ENCODE data around the gene POC1A. TPM values are rescaled to one million over a fixed set of nuclear protein-coding genes. Genes with fewer than 3 reads are reported as not detected.

The POC1A gene
- polyA plus RNA-seq, 1 of the 3 experiments (the other 2 are of a cell fraction), result 11.7 TPM

DNA sequence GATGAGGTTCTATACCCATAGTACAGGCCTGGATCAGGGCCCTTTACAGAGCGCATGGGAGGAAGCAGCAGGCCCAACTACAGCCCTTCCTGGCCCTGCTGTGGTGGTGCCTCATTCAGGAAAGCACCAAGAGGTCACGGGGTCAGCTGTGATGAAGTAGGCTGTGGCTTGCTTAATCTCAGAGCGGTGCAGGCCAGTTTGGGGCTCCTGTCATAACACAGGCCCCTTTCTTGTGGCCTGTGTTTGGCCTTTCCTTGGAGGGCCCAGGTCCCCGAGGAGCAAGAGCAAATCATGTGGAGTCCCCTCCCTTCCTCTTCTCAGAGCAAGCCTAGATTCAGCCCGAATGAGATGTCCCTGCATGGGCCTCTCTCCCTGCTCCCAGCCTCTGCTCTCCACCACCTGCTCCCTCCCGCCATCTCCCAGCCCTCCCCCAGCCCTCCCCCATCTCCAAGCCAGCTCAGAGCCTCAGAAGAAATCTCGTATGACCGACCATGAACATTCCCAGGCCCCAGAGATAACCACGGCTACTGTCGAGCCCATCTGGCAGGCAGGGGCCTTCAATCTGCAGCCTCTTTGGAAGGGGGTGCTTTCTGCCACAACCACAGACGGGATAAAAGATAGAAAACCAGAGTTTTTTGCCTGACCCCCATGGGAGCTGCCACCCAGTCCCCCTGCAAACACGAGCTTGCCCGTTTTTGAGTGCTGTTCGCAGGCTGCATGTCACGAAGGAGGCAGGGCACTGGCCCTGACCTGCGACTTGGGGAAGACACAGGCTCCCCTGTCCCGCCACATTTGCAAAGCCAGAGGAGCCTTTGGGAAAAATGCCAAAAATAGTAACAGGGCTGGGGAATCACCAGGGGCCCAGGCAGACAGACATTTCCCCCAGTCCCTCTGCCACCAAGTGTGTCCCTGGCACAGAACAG lies 65.5 kb downstream of the POC1A start:
- peaks cover 22 to 48% of the 10 kb centered on the region in 2 experiments for H3K4me1 ChIP-seq (ENCODE audit: control insufficient read depth in 1 of 2, insufficient read depth in 2 of 2, low read depth in 1 of 2, low read length in 1 of 2)
- ChIA-PET CTCF (interaction anchor here (3.1 kb wide), 1 partner anchor 85 kb away, joined by 21 read pairs; no protein-coding TSS in a partner anchor), POLR2A (no interaction called here)
- H3K4me2 ChIP-seq, result peak overlapping the region; percentile 46; the same call in 1 of the 2 replicates
- H3K9me3 ChIP-seq, result no peaks in the 10 kb centered on the region
- peak; percentile 51 for DNase-seq
- H3K9ac ChIP-seq, result no peak overlapping the region; the same call in 1 of the 2 replicates
- no peak for TF ChIP-seq FOSL2 (IDR thresholded peaks at IDR 0.05; ENCODE audit: borderline replicate concordance, low read depth)
- TF ChIP-seq TCF12 (IDR thresholded peaks at IDR 0.05), result peak; percentile 21; the same call in 1 of the 2 replicates
- peaks cover 12% of the 10 kb centered on the region for H3F3A ChIP-seq (replicated peaks; ENCODE audit: insufficient read depth)
- H4K20me1 ChIP-seq (ENCODE audit: insufficient read depth), result no peaks in the 10 kb centered on the region
- no peaks in the 10 kb centered on the region; the same call in 1 of the 2 replicates for H3K79me2 ChIP-seq (ENCODE audit: insufficient read depth)
- H3K4me3 ChIP-seq (ENCODE audit: low read depth in 2 of 2, low read length in 1 of 2), result no peak overlapping the region
- 85% methylated on average over 14 of the region's 17 CpGs for whole genome bisulfite sequencing (ENCODE audit: low lambda C conversion rate)
- H3K27ac ChIP-seq (ENCODE audit: low read depth in 2 of 2, low read length in 1 of 2), result peak overlapping the region; percentile 65 to 93
- no peaks in the 10 kb centered on the region for H3K9me2 ChIP-seq
- no peak overlapping the region for H2AFZ ChIP-seq (ENCODE audit: low read depth)
- H3K27me3 ChIP-seq (ENCODE audit: insufficient read depth), result no peaks in the 10 kb centered on the region
- H3K36me3 ChIP-seq (replicated peaks in 1 of 2; ENCODE audit: control insufficient read depth in 1 of 2, insufficient read depth in 2 of 2, low read length in 1 of 2), result no peaks in the 10 kb centered on the region

DNA sequence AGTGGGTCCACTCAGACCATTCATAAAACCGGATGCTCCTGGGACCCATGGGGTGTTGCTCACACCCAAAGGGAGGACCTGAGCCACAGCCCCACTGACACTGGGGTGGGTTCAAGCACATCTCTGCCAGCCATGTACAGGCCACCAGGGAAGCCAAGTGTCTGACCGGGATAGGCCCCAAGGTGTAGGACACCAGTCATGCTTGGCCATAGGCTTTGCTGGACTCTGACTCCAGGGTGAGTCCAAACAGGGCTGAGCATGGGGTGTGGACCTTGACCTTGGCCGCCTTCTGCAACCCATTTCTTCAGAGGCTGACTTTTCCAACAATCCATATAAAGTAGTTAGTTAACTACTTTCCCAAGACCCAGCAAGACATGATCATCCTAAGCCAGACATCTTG lies 66.5 kb downstream of the POC1A start:
- no peak for DNase-seq
- H3K36me3 ChIP-seq (replicated peaks in 1 of 2; ENCODE audit: control insufficient read depth in 1 of 2, insufficient read depth in 2 of 2, low read length in 1 of 2), result no peaks in the 10 kb centered on the region
- H3K79me2 ChIP-seq (ENCODE audit: insufficient read depth), result no peaks in the 10 kb centered on the region; the same call in 1 of the 2 replicates
- H3K27me3 ChIP-seq (ENCODE audit: insufficient read depth), result no peaks in the 10 kb centered on the region
- CTCF ChIA-PET, result interaction anchor here (0.9 to 3.1 kb wide), 5 partner anchors 31 to 86 kb away, joined by 3 to 21 read pairs (median 4); no protein-coding TSS in a partner anchor
- POLR2A ChIA-PET, result no interaction called here
- H3F3A ChIP-seq (replicated peaks; ENCODE audit: insufficient read depth), result peaks cover 12% of the 10 kb centered on the region
- TF ChIP-seq, protein P1, sequence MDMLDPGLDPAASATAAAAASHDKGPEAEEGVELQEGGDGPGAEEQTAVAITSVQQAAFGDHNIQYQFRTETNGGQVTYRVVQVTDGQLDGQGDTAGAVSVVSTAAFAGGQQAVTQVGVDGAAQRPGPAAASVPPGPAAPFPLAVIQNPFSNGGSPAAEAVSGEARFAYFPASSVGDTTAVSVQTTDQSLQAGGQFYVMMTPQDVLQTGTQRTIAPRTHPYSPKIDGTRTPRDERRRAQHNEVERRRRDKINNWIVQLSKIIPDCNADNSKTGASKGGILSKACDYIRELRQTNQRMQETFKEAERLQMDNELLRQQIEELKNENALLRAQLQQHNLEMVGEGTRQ (IDR thresholded peaks at IDR 0.05; ENCODE audit: borderline replicate concordance, low read depth, low read length), result no peak
- TF ChIP-seq, protein P2, sequence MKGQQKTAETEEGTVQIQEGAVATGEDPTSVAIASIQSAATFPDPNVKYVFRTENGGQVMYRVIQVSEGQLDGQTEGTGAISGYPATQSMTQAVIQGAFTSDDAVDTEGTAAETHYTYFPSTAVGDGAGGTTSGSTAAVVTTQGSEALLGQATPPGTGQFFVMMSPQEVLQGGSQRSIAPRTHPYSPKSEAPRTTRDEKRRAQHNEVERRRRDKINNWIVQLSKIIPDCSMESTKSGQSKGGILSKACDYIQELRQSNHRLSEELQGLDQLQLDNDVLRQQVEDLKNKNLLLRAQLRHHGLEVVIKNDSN (IDR thresholded peaks at IDR 0.05; ENCODE audit: borderline replicate concordance, low read depth), result no peak
- no peak for TF ChIP-seq GATA2 (CRISPR knock-in tag; IDR thresholded peaks at IDR 0.05)
- no peak for TF ChIP-seq FOXM1 (IDR thresholded peaks at IDR 0.05; ENCODE audit: low read depth)
- TF ChIP-seq TAF1 (IDR thresholded peaks at IDR 0.05; ENCODE audit: borderline replicate concordance, low read depth, low read length), result no peak
- TF ChIP-seq RCOR1 (IDR thresholded peaks at IDR 0.05; ENCODE audit: low read length), result no peak
- no peak for TF ChIP-seq ELF1 (IDR thresholded peaks at IDR 0.05)
- TF ChIP-seq MXI1 (IDR thresholded peaks at IDR 0.05; ENCODE audit: low read depth, low read length), result no peak
- no peak for TF ChIP-seq YY1 (IDR thresholded peaks at IDR 0.05; ENCODE audit: low read depth)
- no peak for TF ChIP-seq RFX5 (IDR thresholded peaks at IDR 0.05; ENCODE audit: low read length)
- no peak for TF ChIP-seq POLR2AphosphoS5 (IDR thresholded peaks at IDR 0.05; ENCODE audit: low read depth, low read length)
- TF ChIP-seq TCF12 (IDR thresholded peaks at IDR 0.05), result no peak
- no peak for TF ChIP-seq SMC3 (IDR thresholded peaks at IDR 0.05; ENCODE audit: low read depth, low read length)
- TF ChIP-seq, protein P3, sequence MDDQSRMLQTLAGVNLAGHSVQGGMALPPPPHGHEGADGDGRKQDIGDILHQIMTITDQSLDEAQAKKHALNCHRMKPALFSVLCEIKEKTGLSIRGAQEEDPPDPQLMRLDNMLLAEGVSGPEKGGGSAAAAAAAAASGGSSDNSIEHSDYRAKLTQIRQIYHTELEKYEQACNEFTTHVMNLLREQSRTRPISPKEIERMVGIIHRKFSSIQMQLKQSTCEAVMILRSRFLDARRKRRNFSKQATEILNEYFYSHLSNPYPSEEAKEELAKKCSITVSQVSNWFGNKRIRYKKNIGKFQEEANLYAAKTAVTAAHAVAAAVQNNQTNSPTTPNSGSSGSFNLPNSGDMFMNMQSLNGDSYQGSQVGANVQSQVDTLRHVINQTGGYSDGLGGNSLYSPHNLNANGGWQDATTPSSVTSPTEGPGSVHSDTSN (IDR thresholded peaks at IDR 0.05), result no peak
- no peak for TF ChIP-seq SIN3A (IDR thresholded peaks at IDR 0.05; ENCODE audit: borderline replicate concordance, low read depth, low read length)
- no peak for TF ChIP-seq NFIC (IDR thresholded peaks at IDR 0.05; ENCODE audit: borderline replicate concordance)
- no peak for TF ChIP-seq MEF2A (IDR thresholded peaks at IDR 0.05; ENCODE audit: borderline replicate concordance, low read depth)
- TF ChIP-seq EP300 (IDR thresholded peaks at IDR 0.05; ENCODE audit: borderline replicate concordance in 1 of 2, low read depth in 1 of 2, low read length in 1 of 2), result no peak
- TF ChIP-seq, protein P4, sequence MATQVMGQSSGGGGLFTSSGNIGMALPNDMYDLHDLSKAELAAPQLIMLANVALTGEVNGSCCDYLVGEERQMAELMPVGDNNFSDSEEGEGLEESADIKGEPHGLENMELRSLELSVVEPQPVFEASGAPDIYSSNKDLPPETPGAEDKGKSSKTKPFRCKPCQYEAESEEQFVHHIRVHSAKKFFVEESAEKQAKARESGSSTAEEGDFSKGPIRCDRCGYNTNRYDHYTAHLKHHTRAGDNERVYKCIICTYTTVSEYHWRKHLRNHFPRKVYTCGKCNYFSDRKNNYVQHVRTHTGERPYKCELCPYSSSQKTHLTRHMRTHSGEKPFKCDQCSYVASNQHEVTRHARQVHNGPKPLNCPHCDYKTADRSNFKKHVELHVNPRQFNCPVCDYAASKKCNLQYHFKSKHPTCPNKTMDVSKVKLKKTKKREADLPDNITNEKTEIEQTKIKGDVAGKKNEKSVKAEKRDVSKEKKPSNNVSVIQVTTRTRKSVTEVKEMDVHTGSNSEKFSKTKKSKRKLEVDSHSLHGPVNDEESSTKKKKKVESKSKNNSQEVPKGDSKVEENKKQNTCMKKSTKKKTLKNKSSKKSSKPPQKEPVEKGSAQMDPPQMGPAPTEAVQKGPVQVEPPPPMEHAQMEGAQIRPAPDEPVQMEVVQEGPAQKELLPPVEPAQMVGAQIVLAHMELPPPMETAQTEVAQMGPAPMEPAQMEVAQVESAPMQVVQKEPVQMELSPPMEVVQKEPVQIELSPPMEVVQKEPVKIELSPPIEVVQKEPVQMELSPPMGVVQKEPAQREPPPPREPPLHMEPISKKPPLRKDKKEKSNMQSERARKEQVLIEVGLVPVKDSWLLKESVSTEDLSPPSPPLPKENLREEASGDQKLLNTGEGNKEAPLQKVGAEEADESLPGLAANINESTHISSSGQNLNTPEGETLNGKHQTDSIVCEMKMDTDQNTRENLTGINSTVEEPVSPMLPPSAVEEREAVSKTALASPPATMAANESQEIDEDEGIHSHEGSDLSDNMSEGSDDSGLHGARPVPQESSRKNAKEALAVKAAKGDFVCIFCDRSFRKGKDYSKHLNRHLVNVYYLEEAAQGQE (IDR thresholded peaks at IDR 0.05; ENCODE audit: low read depth, low read length), result no peak
- no peak for TF ChIP-seq NRF1 (IDR thresholded peaks at IDR 0.05; ENCODE audit: low read depth, low read length)
- H4K20me1 ChIP-seq (ENCODE audit: insufficient read depth), result no peaks in the 10 kb centered on the region
- H3K9me3 ChIP-seq, result no peaks in the 10 kb centered on the region
- H3K9me2 ChIP-seq, result no peaks in the 10 kb centered on the region
- H3K4me2 ChIP-seq, result no peak overlapping the region
- WGBS (ENCODE audit: low lambda C conversion rate), result 100% methylated on average over 1 of the region's 3 CpGs
- no peak overlapping the region; a peak in 1 of 4 replicates for H3K27ac ChIP-seq (ENCODE audit: low read depth in 2 of 2, low read length in 1 of 2)
- no peak overlapping the region for H3K4me3 ChIP-seq (ENCODE audit: low read depth in 2 of 2, low read length in 1 of 2)
- no peak overlapping the region for H2AFZ ChIP-seq (ENCODE audit: low read depth)
- H3K4me1 ChIP-seq (ENCODE audit: control insufficient read depth in 1 of 2, insufficient read depth in 2 of 2, low read depth in 1 of 2, low read length in 1 of 2), result peaks cover 20 to 48% of the 10 kb centered on the region in 2 experiments
- H3K9ac ChIP-seq, result no peak overlapping the region
